K562 (cell line): ENCODE measurements around the gene MT1A.

Source experiments
- ADNP ChIP-seq: fragments of 200-800 bp; sonication (Bioruptor generic); IDR thresholded peaks from 2 replicates; pipeline ENCODE4 v1.6.1; 2016; ENCODE audit warnings: missing genetic modification characterization, missing compliant biosample characterization
- CAMTA2 ChIP-seq: fragments of 250-450 bp; sonication (Bioruptor Pico); conservative IDR thresholded peaks from 2 replicates; pipeline ENCODE4 v1.5.1; 2022
- TCF7L2 ChIP-seq: fragments of 150-350 bp; IDR thresholded peaks from 2 replicates; pipeline ENCODE4 v1.6.1; 2016; ENCODE audit warnings: low read depth, mild to moderate bottlenecking, low read length, moderate library complexity
- TF ChIP-seq, protein P1 (sequence below): sonication (generic); formaldehyde crosslinking; IDR thresholded peaks from 2 replicates; pipeline ENCODE4 v1.9.0; 2022; ENCODE audit warnings: mild to moderate bottlenecking, missing genetic modification reagents

- TF ChIP-seq ADNP (tag) = no peak
- TF ChIP-seq CAMTA2 (CRISPR knock-in tag) = no peak
- TF ChIP-seq, protein P1, sequence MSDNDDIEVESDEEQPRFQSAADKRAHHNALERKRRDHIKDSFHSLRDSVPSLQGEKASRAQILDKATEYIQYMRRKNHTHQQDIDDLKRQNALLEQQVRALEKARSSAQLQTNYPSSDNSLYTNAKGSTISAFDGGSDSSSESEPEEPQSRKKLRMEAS = no peak
- TF ChIP-seq TCF7L2 = no peak
These were observed 1.6 kb downstream of the MT1A start for GRCh38 chr16:56640076-56640475.
